HFF-Myc (cell line): ENCODE data around the gene SSX2IP.

Source experiments
- DNase-seq: peaks from one replicate; pipeline ENCODE4 v3.0.0-alpha.2; 2011; ENCODE audit warnings: low read depth; ENCODE audit errors: extremely low read depth
- H3K4me3 ChIP-seq: replicated peaks from 2 replicates; pipeline ENCODE4 v1.5.1; 2011; ENCODE audit warnings: low read depth, mild to moderate bottlenecking, control low read depth, low read length
- CTCF ChIP-seq: IDR thresholded peaks from 2 replicates; pipeline ENCODE4 v1.5.1; 2012; ENCODE audit warnings: mild to moderate bottlenecking, low read depth, low read length, control low read depth; ENCODE audit errors: missing control alignments

SSX2IP gene

DNA sequence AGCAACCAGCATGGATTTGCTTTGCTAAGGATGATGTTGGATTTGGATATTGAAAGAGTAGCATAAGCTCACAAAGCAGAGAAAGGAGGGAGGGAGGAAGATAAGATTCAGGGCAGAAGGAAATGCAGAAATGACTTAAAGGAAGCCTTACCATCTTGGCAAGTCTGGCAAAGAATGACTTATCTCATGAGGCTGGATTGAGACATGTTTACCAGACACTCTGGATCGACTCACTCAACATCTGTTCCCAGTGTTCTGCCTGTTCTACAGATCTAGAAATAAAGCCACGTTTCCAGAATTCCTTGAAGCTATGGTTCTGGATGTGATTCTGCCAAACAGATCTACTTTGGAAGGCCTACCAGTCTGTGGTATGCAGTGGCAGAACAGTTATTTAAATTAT lies 77.2 kb downstream of the SSX2IP start:
- DNase-seq: no peak

DNA sequence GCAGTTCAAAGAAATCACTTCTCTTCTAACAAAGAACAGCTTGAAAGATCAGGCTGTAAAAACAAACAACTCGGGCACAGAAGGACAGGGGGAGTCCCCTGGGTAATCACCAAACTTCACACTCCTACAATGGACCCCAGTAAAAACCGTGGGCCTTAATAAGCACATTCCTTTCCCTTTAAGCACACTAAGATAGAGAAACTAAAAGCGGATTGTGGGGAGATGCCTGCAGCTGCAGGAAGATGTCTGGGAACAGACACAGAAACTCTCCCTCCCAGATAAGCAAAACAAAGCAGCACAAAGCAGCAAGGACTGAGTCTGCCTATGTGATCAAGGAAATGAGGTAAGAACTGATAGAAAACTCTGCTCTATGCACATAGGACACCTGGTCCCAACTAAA lies 78.5 kb downstream of the SSX2IP start:
- TF ChIP-seq CTCF: no peak
- no peak overlapping the region for H3K4me3 ChIP-seq
- no peak for DNase-seq

More for the DNA sequence above, 77.2 kb downstream of the SSX2IP start:
- H3K4me3 ChIP-seq: no peak overlapping the region
- TF ChIP-seq CTCF: no peak

- no peak for TF ChIP-seq CTCF
- H3K4me3 ChIP-seq: no peak overlapping the region
- DNase-seq: no peak
These were observed 79.2 kb downstream of the SSX2IP start for GRCh38 chr1:84611091-84611490.

DNA sequence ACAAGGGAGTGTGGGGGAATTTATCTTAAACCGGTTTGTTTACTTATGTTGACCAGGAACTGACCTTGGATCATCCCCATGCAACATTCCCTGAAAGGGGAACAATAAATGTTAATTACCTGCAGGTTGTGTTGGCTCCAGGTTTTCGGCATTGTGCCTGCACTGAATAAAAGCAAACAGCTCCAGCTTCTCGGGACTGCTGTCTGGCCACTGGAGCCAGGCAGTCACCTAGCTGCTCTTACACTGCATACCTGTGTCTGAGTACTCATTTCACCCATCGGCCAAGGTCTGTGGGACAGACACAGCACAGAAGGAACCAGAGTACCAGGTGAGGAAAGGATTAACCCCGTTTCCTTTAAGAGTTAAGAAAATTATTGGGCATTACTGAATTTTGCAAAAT lies 83.3 kb downstream of the SSX2IP start:
- no peak overlapping the region for H3K4me3 ChIP-seq
- DNase-seq: no peak
- TF ChIP-seq CTCF: no peak

- no peak overlapping the region for H3K4me3 ChIP-seq
- DNase-seq: no peak
- no peak for TF ChIP-seq CTCF
These were observed 85.1 kb downstream of the SSX2IP start for GRCh38 chr1:84605157-84605556.

GRCh38 chr1:84603941-84604830 lies 86.1 kb downstream of the SSX2IP start:
- peak; percentile 48 for TF ChIP-seq CTCF
- peak; percentile 85 for DNase-seq
- H3K4me3 ChIP-seq: peak overlapping the region; percentile 42
